Measurements from ENCODE around the gene TMEM135.

GRCh38 chr11:87213444-87213843 is 175.7 kb downstream of the TMEM135 start:
- TF ChIP-seq CTCF (IDR thresholded peaks at IDR 0.05; ENCODE audit: low read length) (no peak), EZH2 (IDR thresholded peaks at IDR 0.05; ENCODE audit: borderline replicate concordance, low read length) (no peak)
